GM12892 (cell line): ENCODE measurements around the gene RTBDN. TPM values are rescaled to one million over a fixed set of nuclear protein-coding genes. Genes with fewer than 3 reads are reported as not detected.

Experiments used
- DNase-seq: peaks from one replicate; pipeline ENCODE4 v3.0.0; 2011; ENCODE audit not compliant: insufficient read length
- FAIRE-seq: peaks from 2 replicates; lab custom pipeline; 2011; peaks lifted over from hg19 to GRCh38; lab: Jason Lieb, UNC
- POLR2A ChIP-seq: IDR thresholded peaks from 2 replicates; pipeline ENCODE4 v1.6.1; 2011; ENCODE audit warnings: low read depth, low read length, control low read depth
- POLR2AphosphoS5 ChIP-seq: IDR thresholded peaks from 2 replicates; pipeline ENCODE4 v1.6.1; 2011; ENCODE audit warnings: low read depth, low read length, control low read depth
- TAF1 ChIP-seq: IDR thresholded peaks from 2 replicates; pipeline ENCODE4 v1.6.1; 2011; ENCODE audit warnings: low read depth, mild to moderate bottlenecking, control low read depth, low read length, borderline replicate concordance
- polyA plus RNA-seq: library from polyadenylated mRNA; unstranded; fragments of >200 nt; gene quantifications from one replicate; pipeline ENCODE4 v1.2.1, GENCODE V29; 2012; ENCODE audit warnings: missing spikeins, inconsistent platforms; ENCODE audit not compliant: missing spikeins

RTBDN gene
- not detected for polyA plus RNA-seq

GRCh38 chr19:12834566-12834943, at the start of gene RTBDN:
Gene RTBDN, minus strand, starts transcription at chr19:12834579. Its CDS starts 4,600 bp downstream, at chr19:12829979.
- FAIRE-seq, result no peak
- no peak for TF ChIP-seq POLR2A
- no peak for TF ChIP-seq POLR2AphosphoS5
- no peak for TF ChIP-seq TAF1
- no peak for DNase-seq

- no peak for FAIRE-seq
- DNase-seq, result no peak
These were observed 48.2 kb upstream of the RTBDN start for GRCh38 chr19:12882589-12882988.

GRCh38 chr19:12881172-12881808, 46.9 kb upstream of the RTBDN start, which contains the start of gene DNASE2:
Gene DNASE2, minus strand, starts transcription at chr19:12881449. Its CDS starts 74 bp downstream, at chr19:12881375.
- DNase-seq (peak; percentile 99), FAIRE-seq (peak; percentile 98)
- TF ChIP-seq POLR2A, result peak; percentile 78
- peak; percentile 58; the same call in 1 of the 2 replicates for TF ChIP-seq POLR2AphosphoS5
- no peak for TF ChIP-seq TAF1

More at GRCh38 chr19:12882589-12882988, 48.2 kb upstream of the RTBDN start:
- TF ChIP-seq POLR2AphosphoS5 (no peak), TAF1 (no peak), POLR2A (no peak)

GRCh38 chr19:12880551-12881171, 46.3 kb upstream of the RTBDN start:
- no peak for DNase-seq
- TF ChIP-seq POLR2AphosphoS5, result no peak
- no peak for TF ChIP-seq POLR2A
- TF ChIP-seq TAF1, result no peak
- FAIRE-seq, result no peak

GRCh38 chr19:12875086-12875485, 40.7 kb upstream of the RTBDN start:
- no peak for TF ChIP-seq POLR2A
- FAIRE-seq (no peak), DNase-seq (no peak)

- TF ChIP-seq TAF1 (no peak), POLR2A (no peak), POLR2AphosphoS5 (no peak)
- DNase-seq (no peak), FAIRE-seq (no peak)
These were observed 39.7 kb upstream of the RTBDN start for GRCh38 chr19:12873891-12874745.

GRCh38 chr19:12872941-12873890, 38.8 kb upstream of the RTBDN start:
- DNase-seq, result no peak
- TF ChIP-seq POLR2A, result no peak
- TF ChIP-seq TAF1, result no peak
- TF ChIP-seq POLR2AphosphoS5, result no peak
- no peak for FAIRE-seq

GRCh38 chr19:12872255-12872654, 37.9 kb upstream of the RTBDN start:
- TF ChIP-seq TAF1 (no peak), POLR2AphosphoS5 (no peak), POLR2A (no peak)
- FAIRE-seq, result no peak
- DNase-seq, result no peak

- FAIRE-seq, result no peak
- no peak for TF ChIP-seq POLR2A
- TF ChIP-seq TAF1, result no peak
- TF ChIP-seq POLR2AphosphoS5, result no peak
- no peak for DNase-seq
These were observed 37.3 kb upstream of the RTBDN start for GRCh38 chr19:12871681-12872080.

GRCh38 chr19:12868540-12869112, 34.2 kb upstream of the RTBDN start:
- no peak for TF ChIP-seq TAF1
- TF ChIP-seq POLR2AphosphoS5, result no peak
- TF ChIP-seq POLR2A, result no peak
- no peak for FAIRE-seq

More at GRCh38 chr19:12868540-12869112, 34.2 kb upstream of the RTBDN start:
- no peak for DNase-seq
